ENCODE data around the gene ERMP1.

ERMP1 gene

GRCh38 chr9:5838884-5839571 is 6.1 kb upstream of the ERMP1 start:
- no peak overlapping the region for H3K4me3 ChIP-seq (ENCODE audit: low read depth, low read length)
- no peak for TF ChIP-seq CTCF (IDR thresholded peaks at IDR 0.05; ENCODE audit: borderline replicate concordance, insufficient read depth, low read depth, low read length)

- no peak for TF ChIP-seq CTCF (IDR thresholded peaks at IDR 0.05; ENCODE audit: borderline replicate concordance, insufficient read depth, low read depth, low read length)
Observed at GRCh38 chr9:5835808-5836207, 2.9 kb upstream of the ERMP1 start.

GRCh38 chr9:5834214-5834613 is 1.3 kb upstream of the ERMP1 start:
- H3K4me3 ChIP-seq (ENCODE audit: low read depth, low read length) = no peak overlapping the region
- TF ChIP-seq CTCF (IDR thresholded peaks at IDR 0.05; ENCODE audit: borderline replicate concordance, insufficient read depth, low read depth, low read length) = no peak

More at GRCh38 chr9:5835808-5836207, 2.9 kb upstream of the ERMP1 start:
- H3K4me3 ChIP-seq (ENCODE audit: low read depth, low read length) = no peak overlapping the region

GRCh38 chr9:5832071-5832537 is 813 bp downstream of the ERMP1 start:
- TF ChIP-seq CTCF (IDR thresholded peaks at IDR 0.05; ENCODE audit: borderline replicate concordance, insufficient read depth, low read depth, low read length) = no peak
- peak overlapping the region; percentile 82 for H3K4me3 ChIP-seq (ENCODE audit: low read depth, low read length)

- H3K4me3 ChIP-seq (ENCODE audit: low read depth, low read length) = no peak overlapping the region
- no peak for TF ChIP-seq CTCF (IDR thresholded peaks at IDR 0.05; ENCODE audit: borderline replicate concordance, insufficient read depth, low read depth, low read length)
Observed at GRCh38 chr9:5825895-5826622, 6.9 kb downstream of the ERMP1 start.

- no peak overlapping the region for H3K4me3 ChIP-seq (ENCODE audit: low read depth, low read length)
- no peak for TF ChIP-seq CTCF (IDR thresholded peaks at IDR 0.05; ENCODE audit: borderline replicate concordance, insufficient read depth, low read depth, low read length)
Observed at GRCh38 chr9:5825223-5825622, 7.7 kb downstream of the ERMP1 start.

GRCh38 chr9:5820425-5820824 is 12.5 kb downstream of the ERMP1 start:
- TF ChIP-seq CTCF (IDR thresholded peaks at IDR 0.05; ENCODE audit: borderline replicate concordance, insufficient read depth, low read depth, low read length) = no peak
- H3K4me3 ChIP-seq (ENCODE audit: low read depth, low read length) = no peak overlapping the region
